ENCODE results near the gene FOXP4. TPM values are rescaled to one million over a fixed set of nuclear protein-coding genes. Genes with fewer than 3 reads are reported as not detected.
A peak's percentile ranks its signal among the peaks of the same experiment; 100 is the strongest.

FOXP4 gene
- total and polyA plus RNA-seq, 2 of the 13 experiments (the other 11 are each of a cell fraction or from before 2014, with no cell fraction given), result 11.0 to 12.4 TPM

DNA sequence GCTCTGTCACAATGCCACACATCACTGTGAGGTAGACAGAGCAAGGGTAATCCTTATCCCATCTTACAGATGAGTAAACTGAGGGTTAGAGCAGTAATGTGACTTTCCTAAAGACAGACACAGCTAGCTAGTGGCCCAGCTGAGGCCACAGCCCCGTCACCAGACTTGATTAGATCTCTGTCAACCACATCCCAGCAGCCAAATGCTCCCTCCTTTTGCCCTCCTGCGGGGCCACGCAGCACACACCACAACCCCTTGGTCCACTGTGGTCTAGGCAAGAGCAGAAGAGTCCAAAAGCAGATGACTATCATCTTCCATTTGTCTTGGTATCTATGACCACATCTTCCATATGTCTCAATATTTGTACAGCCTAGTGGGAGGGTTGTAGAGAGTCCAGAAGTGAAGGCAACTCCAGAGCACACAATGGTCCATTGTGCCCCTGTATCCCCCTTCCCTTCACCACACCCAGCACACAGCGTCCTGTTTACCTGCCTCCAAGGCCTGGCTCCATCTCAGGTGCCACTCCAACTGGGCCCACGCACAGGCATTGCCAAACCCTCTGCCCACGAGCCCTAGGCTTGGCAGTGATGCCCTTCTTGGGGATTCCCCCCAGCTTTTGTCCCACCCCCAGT is 47.1 kb upstream of the FOXP4 start (continued):
- TF ChIP-seq, protein P1, sequence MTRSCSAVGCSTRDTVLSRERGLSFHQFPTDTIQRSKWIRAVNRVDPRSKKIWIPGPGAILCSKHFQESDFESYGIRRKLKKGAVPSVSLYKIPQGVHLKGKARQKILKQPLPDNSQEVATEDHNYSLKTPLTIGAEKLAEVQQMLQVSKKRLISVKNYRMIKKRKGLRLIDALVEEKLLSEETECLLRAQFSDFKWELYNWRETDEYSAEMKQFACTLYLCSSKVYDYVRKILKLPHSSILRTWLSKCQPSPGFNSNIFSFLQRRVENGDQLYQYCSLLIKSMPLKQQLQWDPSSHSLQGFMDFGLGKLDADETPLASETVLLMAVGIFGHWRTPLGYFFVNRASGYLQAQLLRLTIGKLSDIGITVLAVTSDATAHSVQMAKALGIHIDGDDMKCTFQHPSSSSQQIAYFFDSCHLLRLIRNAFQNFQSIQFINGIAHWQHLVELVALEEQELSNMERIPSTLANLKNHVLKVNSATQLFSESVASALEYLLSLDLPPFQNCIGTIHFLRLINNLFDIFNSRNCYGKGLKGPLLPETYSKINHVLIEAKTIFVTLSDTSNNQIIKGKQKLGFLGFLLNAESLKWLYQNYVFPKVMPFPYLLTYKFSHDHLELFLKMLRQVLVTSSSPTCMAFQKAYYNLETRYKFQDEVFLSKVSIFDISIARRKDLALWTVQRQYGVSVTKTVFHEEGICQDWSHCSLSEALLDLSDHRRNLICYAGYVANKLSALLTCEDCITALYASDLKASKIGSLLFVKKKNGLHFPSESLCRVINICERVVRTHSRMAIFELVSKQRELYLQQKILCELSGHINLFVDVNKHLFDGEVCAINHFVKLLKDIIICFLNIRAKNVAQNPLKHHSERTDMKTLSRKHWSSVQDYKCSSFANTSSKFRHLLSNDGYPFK (CRISPR knock-in tag; IDR thresholded peaks at IDR 0.05; ENCODE audit: borderline replicate concordance), result peak; percentile 20; the same call in 1 of the 2 replicates
- TF ChIP-seq RCOR2 (CRISPR knock-in tag; IDR thresholded peaks at IDR 0.05), result peak; percentile 63; the same call in 1 of the 2 replicates
- TF ChIP-seq, protein P2, sequence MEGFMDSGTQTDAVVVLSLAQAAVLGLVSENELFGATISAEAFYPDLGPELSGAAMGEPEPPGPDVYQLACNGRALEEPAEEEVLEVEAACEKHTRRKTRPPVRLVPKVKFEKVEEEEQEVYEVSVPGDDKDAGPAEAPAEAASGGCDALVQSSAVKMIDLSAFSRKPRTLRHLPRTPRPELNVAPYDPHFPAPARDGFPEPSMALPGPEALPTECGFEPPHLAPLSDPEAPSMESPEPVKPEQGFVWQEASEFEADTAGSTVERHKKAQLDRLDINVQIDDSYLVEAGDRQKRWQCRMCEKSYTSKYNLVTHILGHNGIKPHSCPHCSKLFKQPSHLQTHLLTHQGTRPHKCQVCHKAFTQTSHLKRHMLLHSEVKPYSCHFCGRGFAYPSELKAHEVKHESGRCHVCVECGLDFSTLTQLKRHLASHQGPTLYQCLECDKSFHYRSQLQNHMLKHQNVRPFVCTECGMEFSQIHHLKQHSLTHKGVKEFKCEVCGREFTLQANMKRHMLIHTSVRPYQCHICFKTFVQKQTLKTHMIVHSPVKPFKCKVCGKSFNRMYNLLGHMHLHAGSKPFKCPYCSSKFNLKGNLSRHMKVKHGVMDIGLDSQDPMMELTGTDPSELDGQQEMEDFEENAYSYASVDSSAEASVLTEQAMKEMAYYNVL (CRISPR knock-in tag; IDR thresholded peaks at IDR 0.05; ENCODE audit: borderline replicate concordance), result peak; percentile 49; the same call in 1 of the 2 replicates
- TF ChIP-seq, protein P3, sequence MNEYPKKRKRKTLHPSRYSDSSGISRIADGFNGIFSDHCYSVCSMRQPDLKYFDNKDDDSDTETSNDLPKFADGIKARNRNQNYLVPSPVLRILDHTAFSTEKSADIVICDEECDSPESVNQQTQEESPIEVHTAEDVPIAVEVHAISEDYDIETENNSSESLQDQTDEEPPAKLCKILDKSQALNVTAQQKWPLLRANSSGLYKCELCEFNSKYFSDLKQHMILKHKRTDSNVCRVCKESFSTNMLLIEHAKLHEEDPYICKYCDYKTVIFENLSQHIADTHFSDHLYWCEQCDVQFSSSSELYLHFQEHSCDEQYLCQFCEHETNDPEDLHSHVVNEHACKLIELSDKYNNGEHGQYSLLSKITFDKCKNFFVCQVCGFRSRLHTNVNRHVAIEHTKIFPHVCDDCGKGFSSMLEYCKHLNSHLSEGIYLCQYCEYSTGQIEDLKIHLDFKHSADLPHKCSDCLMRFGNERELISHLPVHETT (CRISPR knock-in tag; conservative IDR thresholded peaks at IDR 0.05), result no peak
- TF ChIP-seq RFXANK (CRISPR knock-in tag; IDR thresholded peaks at IDR 0.05), result no peak
- TF ChIP-seq, protein P4, sequence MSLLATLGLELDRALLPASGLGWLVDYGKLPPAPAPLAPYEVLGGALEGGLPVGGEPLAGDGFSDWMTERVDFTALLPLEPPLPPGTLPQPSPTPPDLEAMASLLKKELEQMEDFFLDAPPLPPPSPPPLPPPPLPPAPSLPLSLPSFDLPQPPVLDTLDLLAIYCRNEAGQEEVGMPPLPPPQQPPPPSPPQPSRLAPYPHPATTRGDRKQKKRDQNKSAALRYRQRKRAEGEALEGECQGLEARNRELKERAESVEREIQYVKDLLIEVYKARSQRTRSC (CRISPR knock-in tag; IDR thresholded peaks at IDR 0.05; ENCODE audit: low read depth), result no peak
- no peak; a peak in 1 of 4 replicates for TF ChIP-seq KLF16 (CRISPR knock-in tag; IDR thresholded peaks at IDR 0.05)
- no peak for TF ChIP-seq PAF1 (CRISPR knock-in tag; IDR thresholded peaks at IDR 0.05)
- TF ChIP-seq, protein P5, sequence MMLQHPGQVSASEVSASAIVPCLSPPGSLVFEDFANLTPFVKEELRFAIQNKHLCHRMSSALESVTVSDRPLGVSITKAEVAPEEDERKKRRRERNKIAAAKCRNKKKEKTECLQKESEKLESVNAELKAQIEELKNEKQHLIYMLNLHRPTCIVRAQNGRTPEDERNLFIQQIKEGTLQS (CRISPR knock-in tag; IDR thresholded peaks at IDR 0.05), result 0 out of 2 replicates have a peak, but pooled peaks have one; percentile 15
- 0 out of 2 replicates have a peak, but pooled peaks have one; percentile 18 for TF ChIP-seq KAT8 (CRISPR knock-in tag; IDR thresholded peaks at IDR 0.05)
- no peak for TF ChIP-seq MXD4 (CRISPR knock-in tag; IDR thresholded peaks at IDR 0.05)
- no peak for TF ChIP-seq ZBTB7A (CRISPR knock-in tag; IDR thresholded peaks at IDR 0.05)
- no peak for TF ChIP-seq ZNF510 (CRISPR knock-in tag; IDR thresholded peaks at IDR 0.05; ENCODE audit: low read depth)
- no peak for TF ChIP-seq HMGA1 (CRISPR knock-in tag; conservative IDR thresholded peaks at IDR 0.05)
- no peak for TF ChIP-seq SATB2 (CRISPR knock-in tag; IDR thresholded peaks at IDR 0.05)
- TF ChIP-seq, protein P6, sequence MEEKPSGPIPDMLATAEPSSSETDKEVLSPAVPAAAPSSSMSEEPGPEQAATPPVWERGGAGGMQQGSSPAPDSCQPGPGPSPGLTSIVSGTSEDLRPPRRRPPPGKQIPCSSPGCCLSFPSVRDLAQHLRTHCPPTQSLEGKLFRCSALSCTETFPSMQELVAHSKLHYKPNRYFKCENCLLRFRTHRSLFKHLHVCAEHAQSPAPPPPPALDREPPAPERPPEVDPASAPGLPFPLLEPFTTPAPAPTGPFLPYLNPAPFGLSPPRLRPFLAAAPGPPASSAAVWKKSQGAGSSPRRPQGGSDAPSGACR (CRISPR knock-in tag; IDR thresholded peaks at IDR 0.05), result no peak
- TF ChIP-seq NCOA2 (CRISPR knock-in tag; IDR thresholded peaks at IDR 0.05), result peak; percentile 77; the same call in 1 of the 2 replicates
- TF ChIP-seq, protein P7, sequence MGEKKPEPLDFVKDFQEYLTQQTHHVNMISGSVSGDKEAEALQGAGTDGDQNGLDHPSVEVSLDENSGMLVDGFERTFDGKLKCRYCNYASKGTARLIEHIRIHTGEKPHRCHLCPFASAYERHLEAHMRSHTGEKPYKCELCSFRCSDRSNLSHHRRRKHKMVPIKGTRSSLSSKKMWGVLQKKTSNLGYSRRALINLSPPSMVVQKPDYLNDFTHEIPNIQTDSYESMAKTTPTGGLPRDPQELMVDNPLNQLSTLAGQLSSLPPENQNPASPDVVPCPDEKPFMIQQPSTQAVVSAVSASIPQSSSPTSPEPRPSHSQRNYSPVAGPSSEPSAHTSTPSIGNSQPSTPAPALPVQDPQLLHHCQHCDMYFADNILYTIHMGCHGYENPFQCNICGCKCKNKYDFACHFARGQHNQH (CRISPR knock-in tag; IDR thresholded peaks at IDR 0.05), result peak; percentile 36; the same call in 1 of the 2 replicates
- TF ChIP-seq ZNF572 (CRISPR knock-in tag; IDR thresholded peaks at IDR 0.05), result no peak
- 0 out of 2 replicates have a peak, but pooled peaks have one; percentile 22 for TF ChIP-seq JUN (CRISPR knock-in tag; IDR thresholded peaks at IDR 0.05)

Measured in HepG2 (cell line).